ENCODE results near the gene SH3PXD2B.
"Not testable (repeated sequence)": the region's sequence is repeated elsewhere in the genome, so short reads cannot be mapped to it uniquely, and the experiment has no call there.

SH3PXD2B gene

DNA sequence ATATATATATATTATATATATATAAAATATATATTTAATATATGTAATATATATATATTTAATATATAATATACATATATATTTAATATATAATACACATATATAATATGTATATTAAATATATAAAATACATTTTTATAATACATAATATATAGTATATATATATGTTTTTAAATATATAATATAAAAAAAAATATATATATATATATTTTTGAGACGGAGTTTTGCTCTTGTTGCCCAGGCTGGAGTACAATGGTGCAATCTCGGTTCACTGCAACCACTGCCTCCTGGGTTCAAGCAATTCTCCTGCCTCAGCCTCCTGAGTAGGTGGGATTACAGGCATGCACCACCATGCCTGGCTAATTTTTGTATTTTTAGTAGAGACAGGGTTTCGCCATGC lies 85.6 kb downstream of the SH3PXD2B start:
- not testable (repeated sequence) for DNase-seq (ENCODE audit: low read depth in 2 of 2)

DNA sequence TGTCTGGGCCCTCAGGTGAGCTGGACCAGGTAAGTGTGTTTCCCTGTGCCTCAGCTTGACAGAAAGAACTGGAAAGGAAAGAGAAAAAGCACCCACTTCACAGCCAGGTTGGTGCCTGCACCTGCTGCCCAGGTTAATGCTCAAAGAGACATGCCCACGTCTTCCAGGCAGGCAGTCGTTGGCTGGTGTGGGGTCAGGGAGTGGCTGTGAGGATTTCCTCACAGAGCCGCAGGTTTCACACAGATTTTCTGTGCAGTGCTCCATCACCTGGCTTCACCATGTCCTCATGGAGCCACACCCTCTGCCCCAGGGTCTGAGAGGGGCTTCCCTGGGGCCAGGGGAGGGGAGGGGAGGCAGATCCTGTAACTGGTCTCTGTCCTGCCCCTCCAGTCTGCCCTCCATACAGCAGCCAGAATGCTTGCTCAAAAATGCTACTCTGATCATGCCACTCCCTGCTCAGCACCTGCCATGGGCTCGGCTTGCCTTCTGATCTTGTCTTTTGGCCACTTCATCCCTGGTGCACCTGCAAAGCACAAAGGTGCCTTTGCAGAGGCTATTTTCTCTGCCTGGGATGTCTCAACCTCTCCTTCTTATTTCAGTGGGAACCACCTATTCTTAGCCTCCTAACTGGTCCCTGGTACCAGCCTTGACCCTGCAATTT lies 88.2 kb downstream of the SH3PXD2B start:
- DNase-seq (ENCODE audit: low read depth in 2 of 2) = no peak

DNA sequence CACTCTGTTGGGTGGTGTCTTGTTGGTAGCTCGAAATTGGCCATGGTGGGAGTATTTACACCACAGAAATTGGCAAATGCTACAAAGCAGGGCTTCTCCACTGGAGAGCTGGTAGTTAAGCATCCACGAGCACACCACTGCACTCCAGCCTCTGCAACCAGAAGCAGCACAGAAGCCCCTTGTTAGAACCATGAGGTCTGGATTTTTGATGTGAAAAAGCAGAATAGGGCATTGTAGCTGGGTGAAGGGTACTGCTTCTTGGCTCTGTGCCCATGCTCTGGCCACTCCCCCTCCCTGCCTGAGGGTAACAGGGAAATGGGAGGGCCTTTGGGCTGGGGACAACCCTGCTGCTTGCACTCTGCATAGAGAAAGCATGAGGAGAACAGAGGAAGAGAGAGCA lies 89.6 kb downstream of the SH3PXD2B start:
- no peak for DNase-seq (ENCODE audit: low read depth in 2 of 2)

DNA sequence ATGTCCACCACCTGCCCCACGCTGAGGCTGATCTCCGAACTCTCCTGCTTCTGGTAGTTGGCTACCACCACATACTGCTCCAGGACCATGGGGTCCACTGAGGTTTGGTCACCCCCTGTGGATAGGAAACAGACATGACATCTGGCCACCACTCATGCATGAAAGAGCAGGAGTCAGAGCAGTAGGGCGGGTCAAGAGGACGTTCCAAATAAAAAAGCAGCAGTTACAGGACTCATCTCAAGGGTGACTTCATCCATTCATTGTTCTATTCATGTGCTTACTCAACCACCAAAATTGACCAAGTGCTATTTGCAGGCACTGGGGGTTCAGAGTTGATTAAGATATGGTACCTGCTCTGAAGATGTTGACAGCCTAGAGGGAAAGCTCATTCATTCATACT lies 91.6 kb downstream of the SH3PXD2B start:
- DNase-seq (ENCODE audit: low read depth in 2 of 2) = no peak

DNA sequence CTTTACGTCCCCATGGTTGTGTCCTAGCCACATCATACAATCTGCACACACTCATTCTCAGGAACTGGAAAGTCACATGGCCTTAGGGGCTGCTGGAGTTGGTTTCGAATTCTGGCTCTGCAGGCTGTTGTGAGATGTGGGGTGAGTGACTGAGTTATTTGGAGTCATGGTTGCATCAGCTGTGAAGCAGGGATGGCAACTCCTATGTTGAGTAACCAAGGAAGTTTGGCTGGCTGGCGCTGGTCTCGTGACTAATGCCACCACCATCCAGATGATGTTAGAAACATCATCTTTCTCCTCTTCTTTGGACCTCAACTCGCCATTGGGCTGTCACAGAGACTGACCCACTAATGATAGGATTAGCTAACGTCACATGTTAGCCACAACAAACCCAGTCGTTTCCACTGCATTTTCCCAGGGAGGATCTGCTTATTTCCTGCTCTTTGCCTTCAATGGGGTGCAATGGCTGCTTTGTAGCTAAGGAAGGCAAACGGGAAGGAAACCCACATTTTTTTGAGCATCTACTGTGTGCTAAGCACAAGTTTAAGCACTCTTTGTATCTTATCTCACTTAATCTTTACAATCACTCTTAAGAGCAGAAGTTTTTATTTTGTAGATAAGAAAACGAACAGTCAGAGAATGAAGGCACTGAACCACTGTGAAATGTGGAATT lies 92.6 kb downstream of the SH3PXD2B start:
- no peak for DNase-seq (ENCODE audit: low read depth in 2 of 2)

DNA sequence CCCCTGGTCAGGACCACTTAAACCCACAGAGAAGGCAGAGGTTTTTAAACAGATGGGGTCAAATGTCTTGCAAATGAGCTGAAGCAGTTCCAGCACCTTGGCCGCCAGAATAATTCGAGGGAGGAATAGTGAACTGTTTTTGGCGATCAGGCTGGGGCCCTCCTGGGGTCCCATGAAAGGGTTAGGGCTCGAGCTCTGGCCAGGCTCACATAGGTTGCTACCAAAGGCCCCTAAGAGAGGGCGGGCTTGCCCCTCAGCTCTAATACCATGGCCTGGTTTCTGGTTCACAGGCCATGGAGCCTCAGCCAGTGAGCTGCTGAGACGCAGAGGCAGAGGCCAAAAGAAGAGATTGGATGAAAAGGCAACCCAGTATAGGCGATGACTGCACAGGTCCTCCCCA lies 96.0 kb downstream of the SH3PXD2B start:
- DNase-seq (ENCODE audit: low read depth in 2 of 2) = no peak

DNA sequence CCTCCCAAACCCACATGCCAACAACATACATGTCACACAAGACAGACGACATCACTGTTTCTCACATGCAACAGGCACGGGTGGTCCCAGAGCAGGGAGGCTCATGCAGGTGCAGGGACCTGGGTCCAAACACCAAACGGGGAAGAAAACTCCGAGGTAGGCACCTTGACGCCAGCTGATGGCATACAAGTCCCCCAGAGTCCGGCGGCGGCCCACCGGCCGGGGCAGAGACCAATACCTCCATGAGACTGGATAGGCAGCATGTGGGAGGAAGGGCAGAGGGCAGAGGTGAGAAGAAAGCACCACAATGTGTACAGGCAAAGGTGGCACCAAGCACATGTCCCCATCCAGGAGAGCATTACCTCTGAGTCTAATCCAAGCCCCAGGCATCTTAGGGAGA lies 97.8 kb downstream of the SH3PXD2B start:
- DNase-seq (ENCODE audit: low read depth in 2 of 2) = no peak

DNA sequence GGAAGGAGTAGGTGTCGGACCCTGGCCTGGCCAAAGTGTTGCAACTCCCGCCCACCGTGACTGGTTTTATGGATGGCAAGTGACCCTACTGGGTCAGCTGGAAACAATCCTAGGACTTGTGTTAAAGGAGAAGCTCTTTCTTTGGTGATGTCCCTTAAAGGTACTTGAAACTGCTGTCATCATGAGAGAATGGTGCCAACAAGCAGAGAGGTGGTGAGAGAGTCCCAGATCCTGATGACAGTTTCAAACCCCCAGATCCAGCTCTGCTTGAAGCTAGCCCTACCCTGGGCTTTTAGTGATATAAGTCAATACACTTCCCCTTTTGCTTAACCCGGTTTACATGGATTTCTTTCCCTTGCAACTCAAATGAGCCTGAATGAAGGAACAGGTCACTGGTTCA lies 98.3 kb downstream of the SH3PXD2B start:
- DNase-seq (ENCODE audit: low read depth in 2 of 2) = no peak

DNA sequence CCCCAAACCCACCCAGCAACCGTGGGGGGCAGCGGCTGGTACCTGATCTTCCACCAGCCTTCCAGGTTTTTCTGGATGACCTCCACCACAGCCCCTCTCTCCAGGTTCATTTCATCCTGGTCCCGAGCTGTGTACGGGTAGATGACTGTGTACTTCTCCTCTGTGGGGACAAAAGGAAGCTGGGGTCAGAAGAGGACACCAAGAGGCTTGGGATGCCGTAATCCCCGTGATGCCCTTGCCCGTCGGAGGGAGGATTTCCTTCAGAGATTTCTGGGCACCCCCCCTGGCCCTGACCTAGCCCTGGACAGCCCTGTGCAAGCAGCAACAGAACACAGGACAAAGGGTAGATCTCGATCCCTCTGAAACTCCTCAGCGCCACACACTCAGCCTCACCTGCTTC lies 100.5 kb downstream of the SH3PXD2B start:
- no peak for DNase-seq (ENCODE audit: low read depth in 2 of 2)

DNA sequence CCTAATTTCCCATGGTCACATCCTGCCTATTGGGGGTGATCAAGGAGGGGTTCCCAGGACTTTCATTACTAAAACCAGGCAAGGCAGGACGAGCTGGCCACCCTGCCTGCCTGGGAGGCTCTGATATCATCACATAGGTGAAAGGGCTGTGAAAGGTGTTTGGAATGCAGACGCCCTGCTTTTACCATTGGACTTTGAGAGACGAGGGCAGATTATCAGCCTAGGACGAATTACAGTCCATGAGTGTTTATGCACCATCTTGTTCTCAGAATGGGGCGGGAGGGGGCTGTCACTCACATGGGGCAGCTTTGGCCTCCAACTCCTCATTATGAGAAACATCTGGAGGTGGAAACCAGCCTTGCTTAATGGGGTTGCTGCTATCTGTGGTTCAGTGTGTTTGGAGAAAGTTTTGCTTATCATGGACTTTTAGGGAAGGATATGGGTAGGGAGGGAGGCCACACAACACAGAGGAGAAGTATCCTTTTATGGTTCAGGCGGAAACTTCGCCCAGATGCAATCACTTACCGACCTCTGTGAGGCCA lies 101.0 kb downstream of the SH3PXD2B start:
- DNase-seq (ENCODE audit: low read depth in 2 of 2) = no peak

DNA sequence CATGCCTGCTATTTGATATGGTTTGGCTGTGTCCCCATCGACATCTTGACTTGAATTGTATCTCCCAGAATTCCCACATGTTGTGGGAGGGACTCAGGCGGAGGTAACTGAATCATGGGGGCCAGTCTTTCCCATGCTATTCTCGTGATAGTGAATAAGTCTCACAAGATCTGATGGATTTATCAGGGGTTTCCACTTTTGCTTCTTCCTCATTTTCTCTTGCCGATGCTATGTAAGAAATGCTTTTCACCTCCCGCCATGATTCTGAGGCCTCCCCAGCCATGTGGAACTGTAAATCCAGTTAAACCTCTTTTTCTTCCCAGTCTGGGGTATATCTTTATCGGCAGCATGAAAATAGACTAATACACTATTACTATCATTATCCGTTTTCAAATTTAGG lies 101.8 kb downstream of the SH3PXD2B start:
- DNase-seq (ENCODE audit: low read depth in 2 of 2) = not testable (repeated sequence)

DNA sequence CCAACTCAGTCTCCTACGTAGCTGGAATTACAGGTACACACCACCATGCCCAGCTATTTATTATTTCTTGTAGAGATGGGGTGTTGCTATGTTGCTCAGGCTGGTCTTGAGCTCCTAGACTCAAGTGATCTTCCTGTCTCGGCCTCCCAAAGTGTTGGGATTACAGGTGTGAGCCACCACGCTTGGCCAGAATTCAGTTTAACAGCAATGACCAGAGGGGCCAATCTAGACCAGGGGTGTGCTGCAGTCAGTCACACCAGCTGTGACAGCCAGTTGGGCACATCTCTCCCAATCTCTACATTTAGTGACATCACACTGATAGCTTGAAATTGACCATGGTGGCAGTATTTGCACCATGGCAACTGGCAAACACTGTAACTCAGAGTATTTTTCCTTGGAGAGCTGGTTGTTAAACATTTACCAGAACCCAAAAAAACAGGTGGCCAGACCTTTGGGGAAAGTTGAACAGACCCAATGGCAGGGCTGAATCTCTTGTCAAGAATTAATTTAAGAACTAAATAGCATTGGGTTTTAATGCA lies 103.0 kb downstream of the SH3PXD2B start:
- no peak for DNase-seq (ENCODE audit: low read depth in 2 of 2)

DNA sequence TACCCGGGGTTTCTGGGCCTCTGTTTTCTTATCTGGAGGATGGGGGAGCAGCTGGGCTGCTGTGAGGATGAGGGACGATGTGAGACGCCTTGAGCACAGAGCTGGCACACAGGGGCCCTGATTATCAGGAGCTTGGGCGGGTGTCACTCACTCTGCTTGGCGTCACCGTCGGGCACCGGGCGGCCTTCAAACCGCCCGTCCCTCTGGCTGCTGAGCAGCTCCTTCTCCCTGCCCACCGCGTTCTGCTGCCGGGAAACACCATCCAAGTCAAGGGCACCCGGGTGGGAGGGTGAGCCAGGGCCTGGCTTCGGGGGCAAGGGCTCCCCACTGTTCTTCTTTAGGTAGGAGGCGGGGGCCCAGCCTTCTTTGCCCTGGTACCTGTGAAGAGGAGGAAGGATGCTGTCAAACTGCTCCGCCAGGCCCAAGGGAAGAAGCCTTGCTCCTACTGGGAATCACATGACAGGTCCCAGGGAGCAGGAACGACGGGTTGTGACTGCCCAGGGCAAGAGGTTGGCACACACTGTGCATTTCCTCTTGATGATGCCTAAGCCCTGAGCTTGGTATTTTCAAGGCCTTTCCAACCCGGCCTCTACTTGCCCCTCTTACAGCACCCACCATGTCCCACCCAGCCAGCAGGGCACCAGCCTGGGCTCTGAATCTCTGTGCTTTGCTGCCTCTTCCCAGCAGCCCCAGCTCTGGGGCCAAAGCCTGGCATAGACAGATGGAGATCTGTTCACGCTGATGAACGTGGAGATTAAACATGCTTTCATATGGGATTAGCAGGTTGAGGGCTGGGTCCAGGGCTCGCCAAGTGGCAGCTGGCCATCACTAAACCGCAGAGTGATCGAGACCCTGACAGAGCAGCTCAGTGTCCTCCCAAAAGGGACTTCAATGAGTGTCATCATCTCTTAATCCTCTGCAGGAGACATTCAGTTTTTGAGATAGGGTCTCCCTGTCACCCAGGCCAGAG lies 103.8 kb downstream of the SH3PXD2B start:
- DNase-seq (ENCODE audit: low read depth in 2 of 2) = no peak

DNA sequence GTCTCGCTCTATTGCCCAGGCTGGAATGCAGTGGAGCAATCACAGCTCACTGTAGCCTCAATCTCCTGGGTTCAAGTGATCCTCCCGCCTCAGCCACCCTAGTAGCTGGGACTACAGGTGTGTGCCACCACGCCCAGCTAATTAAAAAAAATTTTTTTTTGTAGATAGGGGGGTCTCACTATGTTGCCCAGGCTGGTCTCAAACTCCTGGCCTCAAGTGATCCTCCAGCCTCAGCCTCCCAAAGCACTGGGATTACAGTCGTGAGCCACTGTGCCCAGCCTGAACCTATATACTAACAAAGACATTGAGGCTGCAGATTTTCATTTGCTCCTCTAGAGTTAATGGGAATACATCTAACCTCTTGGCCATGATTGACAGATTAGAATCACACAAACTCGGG lies 105.6 kb downstream of the SH3PXD2B start:
- not testable (repeated sequence) for DNase-seq (ENCODE audit: low read depth in 2 of 2)

DNA sequence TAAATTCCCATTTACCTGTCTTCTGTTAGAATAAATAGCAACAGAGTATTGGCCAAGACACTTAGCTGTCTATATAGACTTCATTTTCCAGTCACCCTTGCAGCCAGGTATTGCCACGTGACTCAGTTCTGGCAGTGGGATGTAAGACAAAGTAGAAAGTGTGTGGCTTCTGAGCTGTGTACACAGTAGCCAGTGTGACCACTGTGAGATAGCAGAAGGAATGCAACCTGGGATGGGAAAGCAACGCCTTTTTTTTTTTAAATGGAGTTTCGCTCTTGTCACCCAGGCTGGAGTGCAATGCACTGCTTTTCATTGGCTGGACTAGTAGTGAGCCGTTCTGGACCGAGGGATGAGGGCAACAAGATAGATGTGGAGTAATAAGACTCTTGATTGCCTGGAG lies 106.2 kb downstream of the SH3PXD2B start:
- DNase-seq (ENCODE audit: low read depth in 2 of 2) = no peak

DNA sequence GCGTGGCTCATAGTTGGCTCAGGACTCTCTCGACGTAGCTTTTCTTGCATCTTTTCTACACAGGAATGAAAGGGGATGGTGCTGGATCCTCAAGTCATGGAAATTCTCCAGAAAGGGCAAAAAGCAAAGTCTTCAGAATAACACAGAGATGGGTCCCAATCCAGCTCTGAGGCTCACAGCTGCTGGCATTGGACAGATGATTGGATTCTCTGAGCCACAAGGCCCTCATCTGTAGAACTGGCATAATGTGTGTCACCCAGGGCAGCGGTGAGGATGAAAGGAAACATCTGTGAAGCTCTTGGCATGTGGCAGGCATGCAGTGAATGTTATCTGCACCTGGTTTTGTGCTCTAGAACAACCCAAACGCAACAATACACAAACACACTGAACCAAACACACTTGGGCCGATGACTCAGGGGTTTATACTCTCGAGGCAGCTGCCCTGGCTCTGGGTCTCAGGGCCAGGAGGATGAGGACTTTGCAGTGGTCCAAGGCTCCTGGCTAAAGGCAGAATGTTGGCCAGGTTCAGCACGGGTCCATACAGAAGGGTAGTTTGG lies 106.8 kb downstream of the SH3PXD2B start:
- no peak for DNase-seq (ENCODE audit: low read depth in 2 of 2)

DNA sequence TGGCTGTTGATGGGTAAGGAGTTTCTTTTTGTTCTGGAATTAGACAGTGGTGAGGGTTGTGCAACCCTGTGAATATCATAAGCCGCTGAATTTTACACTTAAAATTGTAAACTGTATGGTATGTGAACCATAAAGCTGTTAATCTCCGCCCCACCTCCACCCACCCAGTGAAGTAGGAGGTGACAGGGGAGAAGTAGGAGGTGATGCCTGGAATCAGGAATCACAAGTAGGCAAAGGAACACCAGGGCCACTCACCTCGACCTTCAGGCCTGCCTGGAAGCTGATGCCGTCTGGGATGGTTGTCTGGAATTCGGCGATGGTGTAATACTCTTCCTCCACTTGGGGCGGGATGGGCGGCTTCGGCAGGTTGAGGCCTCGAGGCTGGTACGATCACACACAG lies 108.4 kb downstream of the SH3PXD2B start:
- DNase-seq (ENCODE audit: low read depth in 2 of 2) = no peak

DNA sequence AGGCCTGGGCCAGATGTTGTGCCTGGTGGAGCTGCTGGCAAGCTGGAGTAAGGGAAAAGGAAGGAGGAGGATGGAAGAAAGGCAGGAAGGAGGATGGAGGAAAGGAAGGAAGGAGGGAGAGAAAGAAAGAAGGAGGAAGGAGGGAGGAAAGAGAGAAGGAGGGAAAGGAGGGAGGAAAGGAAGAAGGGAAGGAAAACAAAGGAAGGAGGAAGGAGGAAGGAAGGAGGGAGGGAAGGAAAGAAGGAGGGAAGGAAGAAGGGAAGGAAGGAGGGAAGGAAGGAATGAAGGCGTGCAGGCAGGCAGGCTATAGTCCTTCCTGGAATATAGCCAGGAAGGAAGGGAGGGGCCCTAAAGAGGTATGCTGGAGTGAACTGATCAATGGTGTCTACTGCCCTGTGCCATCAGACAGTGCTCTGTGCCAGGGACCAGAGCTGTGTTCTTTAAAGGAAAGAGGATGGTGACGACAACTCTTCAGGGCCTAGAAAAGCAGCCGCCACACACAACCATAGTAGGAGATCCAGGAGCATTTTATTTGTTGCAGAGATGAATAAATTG lies 109.4 kb downstream of the SH3PXD2B start:
- no peak for DNase-seq (ENCODE audit: low read depth in 2 of 2)

DNA sequence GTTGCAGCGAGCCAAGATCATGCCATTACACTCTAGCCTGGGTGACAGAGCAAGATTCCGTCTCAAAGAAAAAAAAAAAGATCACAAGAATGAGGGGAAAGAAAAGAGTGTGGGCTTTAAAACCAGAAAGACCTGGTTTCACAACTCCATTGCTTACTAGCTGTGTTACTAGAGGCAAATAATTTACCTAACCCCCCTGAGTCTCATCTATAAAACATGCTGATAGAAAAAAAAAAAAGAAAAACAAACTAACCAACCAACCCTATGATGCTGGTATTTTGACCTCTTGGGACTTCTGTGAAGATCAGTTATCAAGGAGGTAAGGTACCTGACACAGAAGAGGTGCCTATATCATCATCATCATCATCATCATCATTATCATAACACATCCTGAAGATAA lies 110.6 kb downstream of the SH3PXD2B start:
- DNase-seq (ENCODE audit: low read depth in 2 of 2) = no peak

DNA sequence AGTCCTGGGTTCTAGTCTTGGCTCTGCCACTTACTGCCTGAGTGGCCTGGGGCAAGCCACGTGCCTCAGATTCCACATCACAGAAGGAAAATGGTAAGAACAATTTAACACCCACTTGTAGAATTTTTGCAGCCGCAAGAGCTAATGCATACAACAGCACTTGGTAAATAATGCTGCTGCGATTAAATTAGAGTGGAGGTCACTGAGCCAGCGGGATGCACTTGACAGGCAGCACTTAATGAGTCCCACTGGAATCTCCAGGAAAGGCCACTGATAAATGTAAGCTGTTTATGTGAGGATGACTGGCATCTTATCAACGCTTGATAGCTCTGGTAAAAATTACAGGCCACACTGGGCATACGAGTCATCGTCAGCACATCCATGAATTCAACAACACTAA lies 111.4 kb downstream of the SH3PXD2B start:
- DNase-seq (ENCODE audit: low read depth in 2 of 2) = no peak
